ENCODE measurements around the gene ING1.
"Not testable (repeated sequence)": the region's sequence is repeated elsewhere in the genome, so short reads cannot be mapped to it uniquely, and the experiment has no call there.

Gene ING1

GRCh38 chr13:110722971-110723370, 9.5 kb downstream of the ING1 start:
- Mint-ChIP-seq H3K27me3 (no peaks in the 10 kb centered on the region), H3K36me3 (ENCODE audit: low read depth) (peaks cover 36% of the 10 kb centered on the region), H3K4me1 (ENCODE audit: low read depth) (peaks cover 39% of the 10 kb centered on the region), H3K9me3 (no peaks in the 10 kb centered on the region), H3K27ac (no peak overlapping the region), H3K4me3 (no peak overlapping the region)

DNA sequence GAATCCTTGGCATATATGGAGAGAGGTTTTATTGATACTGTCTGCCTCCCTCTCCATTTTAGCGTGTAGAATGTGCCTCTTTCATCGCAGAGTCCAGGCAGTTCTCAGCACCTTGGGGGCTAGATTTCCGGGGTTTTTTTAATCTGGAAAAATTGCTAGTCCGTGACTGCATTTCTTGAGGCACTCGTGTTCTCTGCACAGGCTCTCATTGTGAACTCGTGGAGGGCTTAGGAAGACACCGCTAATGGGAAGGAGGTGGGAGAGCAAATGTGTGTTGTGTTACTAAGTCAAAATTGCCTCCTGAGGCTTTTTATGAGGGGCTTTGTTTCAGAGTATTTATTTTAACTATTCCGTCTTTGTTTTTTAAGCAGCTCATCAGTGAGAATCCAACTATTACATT, 10.1 kb downstream of the ING1 start:
- peaks cover 40% of the 10 kb centered on the region for H3K4me1 Mint-ChIP-seq (ENCODE audit: low read depth)
- H3K9me3 Mint-ChIP-seq = no peaks in the 10 kb centered on the region
- no peaks in the 10 kb centered on the region for H3K27me3 Mint-ChIP-seq
- peaks cover 36% of the 10 kb centered on the region for H3K36me3 Mint-ChIP-seq (ENCODE audit: low read depth)
- H3K27ac Mint-ChIP-seq = peak overlapping the region; percentile 46
- no peak overlapping the region for H3K4me3 Mint-ChIP-seq

- Mint-ChIP-seq H3K4me1 (ENCODE audit: low read depth) (peaks cover 34% of the 10 kb centered on the region), H3K27ac (peak overlapping the region; percentile 65), H3K36me3 (ENCODE audit: low read depth) (peaks cover 13% of the 10 kb centered on the region)
- not testable (repeated sequence) for H3K9me3 Mint-ChIP-seq, H3K4me3 Mint-ChIP-seq, H3K27me3 Mint-ChIP-seq
These were observed 12.7 kb downstream of the ING1 start for GRCh38 chr13:110726153-110726552.

DNA sequence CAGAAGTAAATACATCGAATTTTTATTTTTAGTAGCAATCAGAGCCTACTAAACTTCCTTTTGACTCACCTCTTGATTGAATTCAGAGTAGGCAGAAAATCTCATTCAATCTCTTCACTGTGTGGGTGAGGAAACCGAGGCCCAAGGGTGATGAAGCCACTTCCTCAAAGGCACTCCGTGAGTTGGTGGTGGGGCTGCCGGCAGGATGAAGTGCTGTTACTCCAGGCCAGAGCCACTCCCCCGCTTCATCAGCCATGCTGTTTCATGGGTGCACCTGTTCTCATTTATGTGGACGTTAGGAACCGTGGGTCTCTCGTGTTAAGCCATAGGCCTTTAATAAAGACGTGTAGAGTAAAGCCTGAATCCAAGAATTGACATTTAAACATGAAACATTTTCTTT, 13.2 kb downstream of the ING1 start:
- Mint-ChIP-seq H3K27me3 (no peaks in the 10 kb centered on the region), H3K4me3 (peak overlapping the region; percentile 54), H3K4me1 (ENCODE audit: low read depth) (peaks cover 33% of the 10 kb centered on the region), H3K9me3 (no peaks in the 10 kb centered on the region), H3K36me3 (ENCODE audit: low read depth) (peaks cover 12% of the 10 kb centered on the region), H3K27ac (peak overlapping the region; percentile 65)

- H3K36me3 Mint-ChIP-seq (ENCODE audit: low read depth) = peaks cover 10% of the 10 kb centered on the region
- H3K9me3 Mint-ChIP-seq = peaks cover 5% of the 10 kb centered on the region
- H3K4me1 Mint-ChIP-seq (ENCODE audit: low read depth) = peaks cover 22% of the 10 kb centered on the region
- H3K27me3 Mint-ChIP-seq = no peaks in the 10 kb centered on the region
- H3K4me3 Mint-ChIP-seq = no peak overlapping the region
- H3K27ac Mint-ChIP-seq = no peak overlapping the region
These were observed 17.6 kb downstream of the ING1 start for GRCh38 chr13:110731072-110731471.

DNA sequence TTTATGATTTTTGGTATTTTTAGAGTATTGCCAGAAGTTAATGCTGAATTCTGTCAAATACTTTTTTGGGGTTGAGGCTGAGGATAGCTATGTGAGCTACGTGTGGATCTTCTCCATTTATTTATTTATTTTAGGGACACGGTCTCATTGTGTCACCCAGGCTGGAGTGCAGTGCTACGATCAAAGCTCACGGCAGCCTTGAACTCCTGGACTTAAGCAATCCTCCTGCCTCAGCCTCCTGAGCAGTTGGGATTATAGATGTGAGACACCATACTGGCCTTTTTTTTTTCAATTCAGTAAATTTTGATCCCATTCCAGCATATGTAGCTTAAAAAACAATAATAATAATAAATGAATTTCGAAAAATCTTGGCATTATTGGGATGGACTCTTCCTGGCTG, 21.1 kb downstream of the ING1 start:
- Mint-ChIP-seq H3K4me3 (no peak overlapping the region), H3K4me1 (ENCODE audit: low read depth) (peaks cover 4% of the 10 kb centered on the region), H3K36me3 (ENCODE audit: low read depth) (peaks cover 10% of the 10 kb centered on the region), H3K9me3 (peaks cover 17% of the 10 kb centered on the region), H3K27ac (no peak overlapping the region), H3K27me3 (no peaks in the 10 kb centered on the region)

DNA sequence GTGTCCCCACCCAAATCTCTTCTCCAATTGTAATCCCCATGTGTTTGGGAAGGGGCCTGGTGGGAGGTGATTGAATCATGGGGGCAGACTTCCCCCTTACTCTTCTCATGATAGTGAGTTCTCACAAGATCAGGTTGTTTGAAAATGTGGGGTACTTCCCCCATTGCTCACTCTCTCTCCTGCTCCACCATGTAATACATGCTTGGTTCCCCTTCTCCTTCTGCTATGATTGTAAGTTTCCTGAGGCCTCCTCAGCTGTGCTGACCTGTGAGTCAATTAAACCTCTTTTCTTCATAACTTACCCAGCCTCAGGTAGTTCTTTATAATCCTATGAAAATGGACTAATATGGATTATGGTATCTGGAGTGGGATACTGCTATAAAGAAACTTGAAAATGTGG, 24.1 kb downstream of the ING1 start:
- peaks cover 11% of the 10 kb centered on the region for H3K36me3 Mint-ChIP-seq (ENCODE audit: low read depth)
- H3K4me3 Mint-ChIP-seq = no peak overlapping the region
- H3K27ac Mint-ChIP-seq = no peak overlapping the region
- H3K9me3 Mint-ChIP-seq = peaks cover 17% of the 10 kb centered on the region
- peaks cover 4% of the 10 kb centered on the region for H3K4me1 Mint-ChIP-seq (ENCODE audit: low read depth)
- H3K27me3 Mint-ChIP-seq = no peaks in the 10 kb centered on the region

- H3K27ac Mint-ChIP-seq = no peak overlapping the region
- H3K9me3 Mint-ChIP-seq = peaks cover 13% of the 10 kb centered on the region
- no peaks in the 10 kb centered on the region for H3K27me3 Mint-ChIP-seq
- H3K4me3 Mint-ChIP-seq = no peak overlapping the region
- no peaks in the 10 kb centered on the region for H3K4me1 Mint-ChIP-seq (ENCODE audit: low read depth)
- peaks cover 11% of the 10 kb centered on the region for H3K36me3 Mint-ChIP-seq (ENCODE audit: low read depth)
These were observed 30.2 kb downstream of the ING1 start for GRCh38 chr13:110743687-110744086.

DNA sequence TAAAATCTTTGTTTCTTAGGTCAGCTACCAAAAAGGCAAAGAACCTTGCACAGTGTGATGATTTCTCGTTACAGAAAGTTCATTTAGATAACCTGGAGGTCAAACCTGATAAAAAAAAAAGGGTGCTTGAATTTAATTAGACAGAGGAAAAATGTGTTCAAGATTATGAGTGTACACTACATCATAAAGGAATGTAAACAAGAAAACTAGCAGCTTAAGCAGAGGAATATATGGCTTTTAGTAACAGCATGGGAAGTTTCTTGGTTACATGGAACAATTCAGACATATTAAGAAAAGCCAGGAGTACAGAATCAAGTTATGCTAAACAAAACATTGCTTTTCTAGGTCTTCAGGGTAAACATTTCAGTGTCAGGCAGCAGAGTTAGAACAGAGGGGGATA, 32.9 kb downstream of the ING1 start:
- H3K27me3 Mint-ChIP-seq = no peaks in the 10 kb centered on the region
- no peak overlapping the region for H3K27ac Mint-ChIP-seq
- H3K36me3 Mint-ChIP-seq (ENCODE audit: low read depth) = peaks cover 11% of the 10 kb centered on the region
- H3K9me3 Mint-ChIP-seq = peaks cover 11% of the 10 kb centered on the region
- no peaks in the 10 kb centered on the region for H3K4me1 Mint-ChIP-seq (ENCODE audit: low read depth)
- no peak overlapping the region for H3K4me3 Mint-ChIP-seq

DNA sequence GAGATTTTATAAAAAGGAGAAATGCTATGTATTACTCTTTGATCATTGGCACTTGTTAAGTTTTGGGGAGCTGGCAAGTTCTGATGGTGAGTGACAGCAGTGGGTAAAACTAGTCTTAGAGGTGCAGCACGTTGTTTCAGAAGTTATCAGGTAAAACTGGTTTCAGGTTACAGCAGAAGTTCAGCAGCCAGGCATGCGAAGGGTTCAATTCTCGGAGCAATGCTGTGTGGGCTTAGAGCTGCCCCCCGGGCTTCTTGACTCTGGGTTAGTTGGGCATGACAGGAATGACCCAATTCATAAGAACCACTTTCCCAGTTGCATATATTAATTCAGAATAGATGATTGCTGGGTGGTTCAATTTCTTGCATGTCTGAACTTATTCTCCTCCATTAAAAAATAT, 34.8 kb downstream of the ING1 start:
- peaks cover 11% of the 10 kb centered on the region for H3K9me3 Mint-ChIP-seq
- no peaks in the 10 kb centered on the region for H3K27me3 Mint-ChIP-seq
- H3K4me3 Mint-ChIP-seq = no peak overlapping the region
- H3K27ac Mint-ChIP-seq = no peak overlapping the region
- peaks cover 11% of the 10 kb centered on the region for H3K36me3 Mint-ChIP-seq (ENCODE audit: low read depth)
- H3K4me1 Mint-ChIP-seq (ENCODE audit: low read depth) = no peaks in the 10 kb centered on the region

GRCh38 chr13:110756219-110756631, 42.7 kb downstream of the ING1 start:
- Mint-ChIP-seq H3K4me3 (no peak overlapping the region), H3K36me3 (ENCODE audit: low read depth) (peaks cover 3% of the 10 kb centered on the region), H3K27me3 (peaks cover 4% of the 10 kb centered on the region), H3K27ac (no peak overlapping the region), H3K4me1 (ENCODE audit: low read depth) (no peaks in the 10 kb centered on the region), H3K9me3 (no peaks in the 10 kb centered on the region)

DNA sequence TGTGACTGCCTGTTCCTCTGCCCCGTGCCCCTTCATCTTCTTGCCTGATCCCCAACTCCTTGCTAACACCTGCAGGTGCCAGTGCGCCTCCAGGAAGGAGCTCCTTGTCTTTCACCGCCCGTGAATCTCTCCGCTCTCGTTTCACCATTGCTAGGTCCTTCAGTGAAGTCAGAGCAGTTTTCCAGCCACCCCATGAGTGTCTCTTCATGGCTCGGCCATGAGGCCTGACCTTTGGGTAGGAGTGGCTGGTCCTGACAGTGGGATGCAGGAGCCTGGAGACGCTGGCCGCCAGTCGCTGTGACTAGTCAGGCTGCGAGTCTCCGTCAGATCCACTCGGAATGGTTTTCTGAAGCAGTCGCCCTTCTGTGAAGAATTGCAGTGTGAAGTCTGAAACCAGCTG, 43.8 kb downstream of the ING1 start:
- H3K9me3 Mint-ChIP-seq = no peaks in the 10 kb centered on the region
- peaks cover 4% of the 10 kb centered on the region for H3K27me3 Mint-ChIP-seq
- no peaks in the 10 kb centered on the region for H3K36me3 Mint-ChIP-seq (ENCODE audit: low read depth)
- H3K4me3 Mint-ChIP-seq = no peak overlapping the region
- H3K4me1 Mint-ChIP-seq (ENCODE audit: low read depth) = no peaks in the 10 kb centered on the region
- no peak overlapping the region for H3K27ac Mint-ChIP-seq

GRCh38 chr13:110758195-110758805, 44.8 kb downstream of the ING1 start:
- no peaks in the 10 kb centered on the region for H3K9me3 Mint-ChIP-seq

GRCh38 chr13:110759710-110760109, 46.2 kb downstream of the ING1 start:
- Mint-ChIP-seq H3K9me3 (peaks cover 6% of the 10 kb centered on the region), H3K4me1 (ENCODE audit: low read depth) (no peaks in the 10 kb centered on the region), H3K4me3 (no peak overlapping the region), H3K36me3 (ENCODE audit: low read depth) (no peaks in the 10 kb centered on the region), H3K27ac (no peak overlapping the region), H3K27me3 (peaks cover 11% of the 10 kb centered on the region)

More at GRCh38 chr13:110758195-110758805, 44.8 kb downstream of the ING1 start:
- Mint-ChIP-seq H3K4me3 (no peak overlapping the region), H3K27ac (no peak overlapping the region), H3K27me3 (peaks cover 11% of the 10 kb centered on the region), H3K4me1 (ENCODE audit: low read depth) (no peaks in the 10 kb centered on the region), H3K36me3 (ENCODE audit: low read depth) (no peaks in the 10 kb centered on the region)

- Mint-ChIP-seq H3K4me1 (ENCODE audit: low read depth) (no peaks in the 10 kb centered on the region), H3K9me3 (peaks cover 6% of the 10 kb centered on the region), H3K36me3 (ENCODE audit: low read depth) (no peaks in the 10 kb centered on the region), H3K27me3 (peaks cover 16% of the 10 kb centered on the region), H3K4me3 (no peak overlapping the region), H3K27ac (no peak overlapping the region)
These were observed 47.1 kb downstream of the ING1 start for GRCh38 chr13:110760611-110761010.

- Mint-ChIP-seq H3K27me3 (peaks cover 17% of the 10 kb centered on the region), H3K9me3 (peaks cover 6% of the 10 kb centered on the region), H3K27ac (no peak overlapping the region), H3K4me1 (ENCODE audit: low read depth) (no peaks in the 10 kb centered on the region), H3K36me3 (ENCODE audit: low read depth) (no peaks in the 10 kb centered on the region), H3K4me3 (no peak overlapping the region)
These were observed 53.4 kb downstream of the ING1 start for GRCh38 chr13:110766671-110767430.
